Esophagus muscularis mucosa (tissue), 4 donors: ENCODE measurements around the gene PCLAF. TPM values are rescaled to one million over a fixed set of nuclear protein-coding genes. Genes with fewer than 3 reads are reported as not detected.
"Not testable (repeated sequence)": the region's sequence is repeated elsewhere in the genome, so short reads cannot be mapped to it uniquely, and the experiment has no call there.

Experiments used
- DNase-seq: peaks from one replicate; pipeline ENCODE4 v3.0.0-alpha.2; 2017; ENCODE audit errors: extremely low spot score
- H3K27ac ChIP-seq, 4 donors: fragments of 200-600 bp; sonication (generic); replicated peaks in 1 of 4; 1 replicate in 3 of 4; 2 replicates in 1 of 4; pipeline ENCODE4 v1.5.1; 2016 to 2019; ENCODE audit warnings: mild to moderate bottlenecking in 1 of 4
- H3K27me3 ChIP-seq, 4 donors: fragments of 200-600 bp; sonication (generic); one replicate each; pipeline versions ENCODE4 v1.5.1 to v1.6.0; 2016 to 2019
- H3K36me3 ChIP-seq, 4 donors: fragments of 200-600 bp; sonication (generic); one replicate each; pipeline ENCODE4 v1.5.1; 2016 to 2019
- H3K4me1 ChIP-seq, 4 donors: fragments of 200-600 bp; sonication (generic); one replicate each; pipeline ENCODE4 v1.5.1; 2016 to 2019
- H3K4me3 ChIP-seq, 4 donors: fragments of 200-600 bp; sonication (generic); 1 replicate in 2 of 4; 2 replicates in 2 of 4; pipeline ENCODE4 v1.5.1; 2016 to 2019; ENCODE audit warnings: mild to moderate bottlenecking in 4 of 4, moderate library complexity in 1 of 4
- H3K9me3 ChIP-seq, 4 donors: fragments of 200-600 bp; sonication (generic); 1 replicate in 3 of 4; 2 replicates in 1 of 4; pipeline ENCODE4 v1.5.1; 2016 to 2019
- EP300 ChIP-seq: sonication (generic); formaldehyde crosslinking; IDR thresholded peaks from one replicate; pipeline ENCODE4 v1.6.1; 2017; ENCODE audit warnings: antibody characterized with exemption
- POLR2A ChIP-seq: fragments of 450-650 bp; IDR thresholded peaks from one replicate; pipeline ENCODE4 v1.6.1; 2017; ENCODE audit warnings: antibody characterized with exemption, moderate library complexity, mild to moderate bottlenecking, low read depth
- POLR2AphosphoS5 ChIP-seq, 2 donors: sonication (generic); formaldehyde crosslinking; IDR thresholded peaks; one replicate each; pipeline ENCODE4 v1.6.1; 2017; ENCODE audit warnings: antibody characterized with exemption in 2 of 2
- WGBS: methylation state at CpG from one replicate; pipeline ENCODE4 v1.1.5; 2018; 5-methylcytosine and 5-hydroxymethylcytosine counted together
- intact Hi-C: fragments of 100-400 bp; cut with DNase I; formaldehyde crosslinking; loops from one replicate; pipeline ENCODE4 v1.15.1; 2023
- total RNA-seq, 4 donors: library from RNA; depleted of rRNA; stranded (reverse); fragments of >200 nt; gene quantifications; one replicate each; pipeline versions ENCODE4 v1.1.0 to v1.2.1, GENCODE V29; 2016
- TF ChIP-seq, protein P1 (sequence below), 3 experiments: fragments of 200-600 bp in 2 of 3; fragments of 450-650 bp in 1 of 3; sonication (generic) in 2 of 3; IDR thresholded peaks; one replicate each; pipeline ENCODE4 v1.5.1; 2017 to 2019; ENCODE audit warnings: antibody characterized with exemption in 3 of 3, mild to moderate bottlenecking in 2 of 3, moderate library complexity in 1 of 3

PCLAF gene
- total RNA-seq, 4 donors from 2014 or later: not detected

DNA sequence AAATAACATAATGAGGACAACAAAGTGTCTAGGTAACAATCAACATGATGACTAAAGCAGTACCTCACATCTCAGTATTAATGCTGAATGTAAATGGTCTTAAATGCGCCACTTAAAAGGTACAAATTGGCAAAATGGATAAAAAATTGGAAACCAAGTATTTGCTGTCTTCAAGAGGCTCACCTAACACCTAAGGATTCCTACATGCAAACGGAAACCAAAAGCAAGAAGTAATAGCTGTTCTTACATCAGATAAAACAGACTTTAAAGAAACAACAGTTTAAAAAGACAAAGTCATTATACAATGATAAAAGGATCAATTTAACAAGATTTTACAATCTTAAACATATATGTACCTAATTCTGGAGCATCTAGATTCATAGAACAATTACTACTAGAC is 47.7 kb downstream of the PCLAF start:
- Histone ChIP-seq H3K27ac (no peak overlapping the region), H3K9me3 (no peaks in the 10 kb centered on the region), H3K4me3 (no peak overlapping the region), H3K36me3 (no peaks in the 10 kb centered on the region), H3K4me1 (peaks cover 0 to 13% (median 9%) of the 10 kb centered on the region in 4 donors), H3K27me3 (no peaks in the 10 kb centered on the region)
- DNase-seq: no peak
- WGBS: 88% methylated on average over 2 of the region's 2 CpGs
- TF ChIP-seq, protein P1, sequence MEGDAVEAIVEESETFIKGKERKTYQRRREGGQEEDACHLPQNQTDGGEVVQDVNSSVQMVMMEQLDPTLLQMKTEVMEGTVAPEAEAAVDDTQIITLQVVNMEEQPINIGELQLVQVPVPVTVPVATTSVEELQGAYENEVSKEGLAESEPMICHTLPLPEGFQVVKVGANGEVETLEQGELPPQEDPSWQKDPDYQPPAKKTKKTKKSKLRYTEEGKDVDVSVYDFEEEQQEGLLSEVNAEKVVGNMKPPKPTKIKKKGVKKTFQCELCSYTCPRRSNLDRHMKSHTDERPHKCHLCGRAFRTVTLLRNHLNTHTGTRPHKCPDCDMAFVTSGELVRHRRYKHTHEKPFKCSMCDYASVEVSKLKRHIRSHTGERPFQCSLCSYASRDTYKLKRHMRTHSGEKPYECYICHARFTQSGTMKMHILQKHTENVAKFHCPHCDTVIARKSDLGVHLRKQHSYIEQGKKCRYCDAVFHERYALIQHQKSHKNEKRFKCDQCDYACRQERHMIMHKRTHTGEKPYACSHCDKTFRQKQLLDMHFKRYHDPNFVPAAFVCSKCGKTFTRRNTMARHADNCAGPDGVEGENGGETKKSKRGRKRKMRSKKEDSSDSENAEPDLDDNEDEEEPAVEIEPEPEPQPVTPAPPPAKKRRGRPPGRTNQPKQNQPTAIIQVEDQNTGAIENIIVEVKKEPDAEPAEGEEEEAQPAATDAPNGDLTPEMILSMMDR (IDR thresholded peaks at IDR 0.05): no peak
- TF ChIP-seq POLR2A (no peak), POLR2AphosphoS5 (IDR thresholded peaks at IDR 0.05) (no peak), EP300 (no peak)
- intact Hi-C loops: no loop called here

DNA sequence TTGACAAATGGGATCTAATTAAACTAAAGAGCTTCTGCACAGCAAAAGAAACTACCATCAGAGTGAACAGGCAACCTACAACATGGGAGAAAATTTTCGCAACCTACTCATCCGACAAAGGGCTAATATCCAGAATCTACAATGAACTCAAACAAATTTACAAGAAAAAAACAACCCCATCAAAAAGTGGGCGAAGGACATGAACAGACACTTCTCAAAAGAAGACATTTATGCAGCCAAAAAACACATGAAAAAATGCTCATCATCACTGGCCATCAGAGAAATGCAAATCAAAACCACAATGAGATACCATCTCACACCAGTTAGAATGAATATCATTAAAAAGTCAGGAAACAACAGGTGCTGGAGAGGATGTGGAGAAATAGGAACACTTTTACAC is 49.6 kb downstream of the PCLAF start:
- WGBS: no CpG with 5 or more reads among the region's 3 CpGs
- not testable (repeated sequence) for H3K27me3 ChIP-seq, DNase-seq

DNA sequence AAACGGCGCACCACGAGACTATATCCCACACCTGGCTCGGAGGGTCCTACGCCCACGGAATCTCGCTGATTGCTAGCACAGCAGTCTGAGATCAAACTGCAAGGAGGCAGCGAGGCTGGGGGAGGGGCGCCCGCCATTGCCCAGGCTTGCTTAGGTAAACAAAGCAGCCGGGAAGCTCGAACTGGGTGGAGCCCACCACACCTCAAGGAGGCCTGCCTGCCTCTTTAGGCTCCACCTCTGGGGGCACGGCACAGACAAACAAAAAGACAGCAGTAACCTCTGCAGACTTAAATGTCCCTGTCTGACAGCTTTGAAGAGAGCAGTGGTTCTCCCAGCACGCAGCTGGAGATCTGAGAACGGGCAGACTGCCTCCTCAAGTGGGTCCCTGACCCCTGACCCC is 54.3 kb downstream of the PCLAF start:
- H3K9me3 ChIP-seq, H3K4me3 ChIP-seq, H3K36me3 ChIP-seq, DNase-seq, H3K27ac ChIP-seq, H3K4me1 ChIP-seq, intact Hi-C loops, H3K27me3 ChIP-seq: not testable (repeated sequence)
- no CpG with 5 or more reads among the region's 15 CpGs for WGBS

More for the DNA sequence above, 49.6 kb downstream of the PCLAF start:
- peaks cover 0 to 13% (median 9%) of the 10 kb centered on the region in 4 donors for H3K4me1 ChIP-seq
- H3K4me3 ChIP-seq, H3K27ac ChIP-seq, H3K9me3 ChIP-seq, intact Hi-C loops, H3K36me3 ChIP-seq: not testable (repeated sequence)

DNA sequence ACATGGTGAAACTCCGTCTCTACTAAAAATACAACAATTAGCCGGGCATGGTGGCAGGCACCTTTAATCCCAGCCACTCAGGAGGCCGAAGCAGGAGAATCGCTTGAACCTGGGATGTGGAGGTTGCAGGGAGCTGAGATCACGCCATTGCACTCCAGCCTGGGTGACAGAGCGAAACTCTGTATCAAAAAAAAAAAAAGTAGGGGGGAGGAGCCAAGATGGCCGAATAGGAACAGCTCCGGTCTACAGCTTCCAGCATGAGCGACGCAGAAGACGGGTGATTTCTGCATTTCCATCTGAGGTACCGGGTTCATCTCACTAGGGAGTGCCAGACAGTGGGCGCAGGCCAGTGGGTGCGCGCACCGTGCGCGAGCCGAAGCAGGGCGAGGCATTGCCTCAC is 54.8 kb downstream of the PCLAF start:
- intact Hi-C loops, H3K4me3 ChIP-seq, H3K36me3 ChIP-seq, H3K9me3 ChIP-seq, H3K27ac ChIP-seq, H3K27me3 ChIP-seq, H3K4me1 ChIP-seq, DNase-seq: not testable (repeated sequence)
- 95% methylated on average over 12 of the region's 20 CpGs for WGBS

DNA sequence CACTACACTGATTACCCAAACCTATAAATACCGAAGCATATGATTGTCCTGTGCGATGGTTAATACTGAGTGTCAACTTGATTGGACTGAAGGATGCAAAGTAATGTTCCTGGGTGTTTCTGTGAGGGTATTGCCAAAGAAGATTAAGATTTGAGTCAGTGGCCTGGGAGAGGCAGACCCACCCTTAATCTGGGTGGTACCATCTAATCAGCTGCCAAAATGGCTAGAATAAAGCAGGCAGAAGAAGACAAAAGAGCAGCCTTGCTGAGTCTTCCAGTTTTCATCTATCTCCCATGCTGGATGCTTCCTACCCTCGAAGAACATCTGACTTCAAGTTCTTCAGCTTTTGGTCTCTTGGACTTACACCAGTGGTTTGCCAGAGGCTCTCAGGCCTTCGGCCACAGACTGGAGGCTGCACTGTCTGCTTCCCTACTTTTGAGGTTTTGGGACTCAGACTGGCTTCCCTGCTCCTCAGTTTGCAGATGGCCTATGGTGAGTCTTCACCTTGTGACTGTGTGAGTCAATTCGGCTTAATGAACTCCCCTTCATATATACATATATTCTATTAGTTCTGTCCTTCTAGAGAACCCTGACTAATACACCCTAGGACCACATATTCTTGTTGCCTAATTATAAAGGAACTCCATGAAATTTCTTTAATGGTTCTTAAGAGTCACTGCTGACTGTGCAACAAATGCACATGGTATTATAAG is 56.9 kb downstream of the PCLAF start:
- Histone ChIP-seq H3K36me3 (no peaks in the 10 kb centered on the region), H3K9me3 (no peaks in the 10 kb centered on the region), H3K27ac (no peak overlapping the region), H3K4me1 (no peaks in the 10 kb centered on the region), H3K4me3 (no peak overlapping the region), H3K27me3 (no peaks in the 10 kb centered on the region)
- DNase-seq: no peak
- no peak for TF ChIP-seq EP300
- 84% methylated on average over 5 of the region's 5 CpGs for WGBS
- intact Hi-C loops: no loop called here

DNA sequence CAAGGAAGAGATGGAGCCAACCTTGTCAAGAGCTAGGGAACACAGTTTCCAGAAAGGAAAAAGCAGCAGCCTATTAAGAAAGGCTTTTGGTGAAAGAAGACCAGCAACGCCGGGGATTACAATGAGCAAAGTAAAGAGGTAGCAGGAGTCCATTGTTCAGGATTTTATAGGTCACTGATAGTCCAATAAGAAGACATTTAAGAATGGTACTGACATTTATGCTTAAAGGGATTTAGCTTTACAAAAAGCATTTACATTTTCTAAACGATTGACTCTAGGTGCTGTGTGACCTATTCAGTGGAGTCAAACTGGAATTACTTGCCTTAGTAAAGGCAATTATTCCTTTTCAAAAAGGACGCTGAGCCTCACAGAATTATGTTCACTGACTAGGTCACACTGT is 66.0 kb downstream of the PCLAF start:
- Histone ChIP-seq H3K36me3 (no peaks in the 10 kb centered on the region), H3K4me1 (peaks cover 3 to 15% (median 14%) of the 10 kb centered on the region in 4 donors), H3K4me3 (no peak overlapping the region), H3K27ac (peak overlapping the region; percentile 2 to 52 (median 40)), H3K9me3 (no peaks in the 10 kb centered on the region), H3K27me3 (no peaks in the 10 kb centered on the region)
- WGBS: 47% methylated on average over 4 of the region's 4 CpGs
- DNase-seq: no peak
- intact Hi-C loops: no loop called here
- TF ChIP-seq, protein P1 (IDR thresholded peaks at IDR 0.05): no peak
- TF ChIP-seq EP300 (no peak), POLR2AphosphoS5 (IDR thresholded peaks at IDR 0.05) (no peak), POLR2A (no peak)

DNA sequence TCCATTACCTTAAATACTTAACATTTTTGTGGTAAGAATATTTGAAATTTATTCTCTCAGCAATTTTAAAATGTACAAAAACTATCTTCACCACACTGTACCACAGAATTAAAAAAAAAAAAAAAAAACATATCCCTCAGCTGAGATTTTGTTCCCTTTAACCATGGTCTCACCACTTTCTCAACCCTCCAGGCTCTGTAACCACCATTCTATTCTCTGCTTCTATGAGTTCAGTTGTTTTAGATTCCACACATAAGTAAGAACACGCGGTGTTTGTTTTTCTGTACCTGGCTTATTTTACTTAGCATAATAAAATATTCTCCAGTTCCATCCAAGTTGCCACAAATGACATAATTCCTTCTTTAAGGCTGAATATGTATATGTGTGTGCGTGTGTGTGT is 66.8 kb downstream of the PCLAF start:
- no peaks in the 10 kb centered on the region for H3K27me3 ChIP-seq
- no peak for DNase-seq
- H3K9me3 ChIP-seq: no peaks in the 10 kb centered on the region
- H3K4me1 ChIP-seq: peaks cover 3 to 15% (median 14%) of the 10 kb centered on the region in 4 donors
- no peaks in the 10 kb centered on the region for H3K36me3 ChIP-seq
- peak overlapping the region in 2 of 4 donors; percentile 2 to 52 for H3K27ac ChIP-seq
- WGBS: 77% methylated on average over 3 of the region's 3 CpGs
- intact Hi-C loops: no loop called here
- H3K4me3 ChIP-seq: no peak overlapping the region
- TF ChIP-seq POLR2AphosphoS5 (IDR thresholded peaks at IDR 0.05) (no peak), EP300 (no peak), POLR2A (no peak)
- TF ChIP-seq, protein P1 (IDR thresholded peaks at IDR 0.05): no peak
